NOMO-1 treated with DMSO at 0.1 percent for 48 hours (cell line): Measurements from ENCODE around the gene MASP1.

ENCODE experiments used
- DNase-seq: peaks from one replicate; lab custom pipeline; 2025; ENCODE audit not compliant: unreplicated experiment; lab: John Stamatoyannopoulos, UW

MASP1 gene

GRCh38 chr3:187293516-187294430 lies 2.2 kb upstream of the MASP1 start:
- no peak for DNase-seq

DNA sequence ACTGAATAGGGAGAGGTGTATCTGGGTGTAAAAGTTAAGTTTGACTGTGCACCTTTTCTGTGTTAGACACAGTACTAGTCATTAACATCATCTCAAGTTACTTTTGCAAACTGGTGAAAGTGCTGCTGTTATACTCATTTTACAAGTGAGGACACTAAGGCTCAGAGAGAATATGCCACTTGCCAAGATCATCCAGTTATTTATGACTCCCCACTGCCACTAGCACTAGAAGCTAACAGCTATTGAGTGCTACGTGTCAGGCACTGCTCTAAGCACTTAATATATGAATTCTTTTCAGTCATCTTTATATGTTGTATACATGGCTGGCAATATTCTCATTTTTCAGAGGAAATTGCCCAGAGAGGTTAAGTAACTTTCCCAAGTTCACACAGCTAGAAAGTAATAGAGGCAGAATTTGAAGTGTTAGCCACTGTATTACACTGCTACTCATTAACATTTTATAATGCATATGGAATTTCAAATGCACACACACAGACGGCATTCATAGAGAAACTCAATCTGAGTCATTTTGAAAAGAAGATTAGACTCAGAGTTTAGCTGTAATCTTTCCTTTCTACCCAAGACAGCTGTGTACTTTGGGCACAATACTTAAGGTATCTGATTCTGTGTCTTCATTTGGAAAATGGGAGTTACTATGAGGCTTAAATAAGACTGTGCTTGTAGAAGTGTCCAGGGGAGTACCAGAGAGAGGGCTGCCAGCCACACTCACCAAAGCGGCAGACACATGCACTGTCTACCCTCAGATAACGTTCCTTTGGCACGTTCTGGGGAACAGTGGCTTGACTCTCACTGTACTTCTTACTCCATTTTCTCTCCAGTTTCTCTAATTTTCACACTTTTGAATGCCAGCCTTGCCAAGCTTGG lies 1.3 kb upstream of the MASP1 start:
- no peak for DNase-seq

- DNase-seq: no peak
These were observed 644 bp upstream of the MASP1 start for GRCh38 chr3:187292181-187292580.

GRCh38 chr3:187291001-187291511 lies 481 bp downstream of the MASP1 start:
- DNase-seq: no peak

DNA sequence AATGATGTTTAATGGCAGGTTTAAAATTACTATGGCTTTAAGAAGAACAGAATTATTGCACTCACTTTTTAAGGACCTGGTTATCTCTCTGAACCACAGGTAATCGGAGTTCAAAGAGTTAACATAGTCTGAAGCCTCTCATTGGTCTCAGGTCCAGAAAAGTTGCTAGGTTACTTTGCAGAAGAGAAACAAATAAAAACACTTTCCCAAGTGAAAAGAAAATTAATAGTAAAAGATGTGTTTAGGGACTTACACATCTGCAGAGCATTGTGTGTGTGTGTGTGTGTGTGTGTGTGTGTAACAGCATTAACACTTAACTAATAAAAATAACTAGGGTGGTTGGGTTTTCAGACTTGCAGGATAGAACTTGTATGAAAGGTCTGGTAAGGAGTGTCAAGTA lies 1.0 kb downstream of the MASP1 start:
- DNase-seq: no peak

- DNase-seq: no peak
These were observed 2.5 kb downstream of the MASP1 start for GRCh38 chr3:187288855-187289605.

DNA sequence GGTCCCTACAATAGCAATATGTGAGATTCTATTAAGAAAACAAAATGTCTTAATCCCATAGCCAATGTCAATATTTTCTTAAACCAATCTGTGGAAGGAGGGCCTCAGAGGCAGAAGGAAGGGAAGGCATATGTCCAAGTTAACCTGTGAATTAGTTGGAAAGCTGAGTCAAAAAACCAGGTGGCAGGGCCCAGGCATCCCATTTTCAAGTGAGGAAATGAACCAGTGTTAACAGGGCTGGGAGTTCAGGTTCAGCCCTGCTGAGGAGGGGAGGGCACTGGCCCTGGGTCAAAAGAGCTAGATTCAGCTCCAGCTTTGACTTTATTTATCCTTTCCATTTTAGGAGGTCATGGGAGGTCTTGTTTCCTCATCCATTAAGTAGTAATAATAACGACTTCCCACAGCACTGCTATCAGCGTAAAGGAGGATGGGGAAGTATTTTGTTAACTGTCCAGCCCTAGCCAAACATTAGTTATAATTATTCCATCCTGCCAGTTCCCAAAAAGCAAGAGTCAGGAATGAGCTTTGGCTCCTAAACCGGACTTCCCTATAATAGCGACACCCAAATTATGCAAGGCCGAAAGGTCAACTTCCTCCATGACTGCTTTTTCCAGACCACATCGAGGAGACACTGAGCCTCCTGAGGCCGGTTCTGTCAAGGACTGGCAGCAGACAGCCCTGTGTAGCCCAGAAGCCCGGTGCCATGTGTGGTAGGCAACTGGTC lies 3.2 kb downstream of the MASP1 start:
- no peak for DNase-seq

DNA sequence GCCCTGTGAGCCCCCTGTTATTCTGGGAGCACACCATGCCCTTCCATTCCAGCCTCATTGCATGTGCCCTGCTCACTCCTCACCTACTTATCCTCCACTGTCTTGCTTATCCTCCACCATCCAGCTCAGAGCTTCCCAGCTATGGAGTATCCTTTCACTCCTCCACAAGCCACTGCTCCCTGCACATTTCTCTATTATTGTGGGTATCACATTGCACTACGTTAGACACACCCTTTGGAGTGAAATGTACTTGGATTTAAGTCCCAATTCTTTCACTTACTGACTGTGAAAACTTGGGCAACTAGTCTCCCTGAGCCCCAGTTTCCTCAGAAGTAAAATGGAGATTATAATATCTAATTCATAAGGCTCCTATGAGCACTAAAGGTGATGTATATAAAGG lies 4.3 kb downstream of the MASP1 start:
- DNase-seq: no peak

DNA sequence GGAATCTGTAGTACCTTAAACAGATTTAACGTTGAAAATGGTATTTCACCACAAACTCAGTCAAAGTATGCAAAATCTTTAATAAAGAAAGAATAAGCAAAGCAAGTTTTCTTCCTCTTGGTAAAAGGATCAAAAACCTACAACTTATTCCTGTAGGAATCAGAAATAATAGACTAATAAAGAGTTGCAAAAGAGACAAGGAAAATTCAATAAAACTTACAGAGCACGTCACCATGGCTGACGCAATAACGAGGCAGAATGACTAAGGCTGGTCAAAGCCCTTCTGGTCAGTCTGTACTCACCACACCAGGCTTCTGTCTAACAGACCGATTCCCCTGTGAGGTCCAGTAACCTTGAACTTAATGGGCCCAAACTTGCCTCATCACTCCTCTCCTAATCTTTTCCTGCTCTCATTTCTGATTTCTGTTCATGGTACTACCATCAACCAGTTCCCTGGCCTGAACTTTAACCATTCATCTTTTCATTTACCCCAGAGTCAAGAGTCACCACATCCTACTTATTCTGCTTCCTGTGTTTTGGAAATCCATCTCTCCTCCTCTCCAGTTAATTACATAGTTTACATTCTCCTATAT lies 5.0 kb downstream of the MASP1 start:
- DNase-seq: no peak

GRCh38 chr3:187281191-187281714 lies 10.3 kb downstream of the MASP1 start:
- no peak for DNase-seq

- DNase-seq: no peak
These were observed 10.9 kb downstream of the MASP1 start for GRCh38 chr3:187280644-187281043.

GRCh38 chr3:187277129-187277462 lies 14.4 kb downstream of the MASP1 start:
- no peak for DNase-seq

DNA sequence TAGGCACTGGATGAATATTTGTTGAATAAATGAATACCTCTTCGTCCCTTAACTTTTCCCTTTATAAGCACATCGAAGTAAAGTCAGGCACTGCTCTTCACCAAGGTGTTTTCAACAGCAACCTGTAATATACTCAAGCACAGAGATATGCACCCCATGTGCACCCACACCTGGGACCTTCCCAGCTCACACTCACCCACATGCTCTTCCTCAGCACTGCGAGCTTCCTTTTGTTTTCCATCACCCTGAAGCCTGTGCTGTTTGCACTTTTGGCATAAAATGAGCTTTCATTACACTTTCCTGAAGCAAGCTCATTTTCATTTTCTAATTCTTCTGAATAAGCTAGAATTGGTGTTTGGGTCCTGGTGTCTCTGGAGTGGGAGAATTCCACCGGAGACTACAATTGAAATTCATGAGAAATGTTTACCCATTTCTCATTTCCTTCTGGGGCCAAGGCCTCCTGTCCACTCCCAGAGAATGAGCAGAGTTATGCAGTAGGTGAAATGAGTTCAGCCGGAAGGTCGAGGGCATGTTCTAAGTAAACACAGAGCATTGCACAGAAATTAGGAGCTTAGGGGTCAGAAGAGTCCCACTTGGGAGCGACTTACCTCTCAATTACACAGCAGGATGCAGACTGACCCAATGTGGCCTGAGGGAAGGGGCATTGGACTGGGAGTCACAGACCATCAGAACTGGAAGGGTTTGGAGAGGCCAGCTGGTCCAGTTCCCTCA lies 15.0 kb downstream of the MASP1 start:
- DNase-seq: no peak

- no peak for DNase-seq
These were observed 16.6 kb downstream of the MASP1 start for GRCh38 chr3:187274977-187275338.

- no peak for DNase-seq
These were observed 17.1 kb downstream of the MASP1 start for GRCh38 chr3:187274315-187274976.

- no peak for DNase-seq
These were observed 20.0 kb downstream of the MASP1 start for GRCh38 chr3:187271582-187271981.

- no peak for DNase-seq
These were observed 22.1 kb downstream of the MASP1 start for GRCh38 chr3:187269486-187269885.

DNA sequence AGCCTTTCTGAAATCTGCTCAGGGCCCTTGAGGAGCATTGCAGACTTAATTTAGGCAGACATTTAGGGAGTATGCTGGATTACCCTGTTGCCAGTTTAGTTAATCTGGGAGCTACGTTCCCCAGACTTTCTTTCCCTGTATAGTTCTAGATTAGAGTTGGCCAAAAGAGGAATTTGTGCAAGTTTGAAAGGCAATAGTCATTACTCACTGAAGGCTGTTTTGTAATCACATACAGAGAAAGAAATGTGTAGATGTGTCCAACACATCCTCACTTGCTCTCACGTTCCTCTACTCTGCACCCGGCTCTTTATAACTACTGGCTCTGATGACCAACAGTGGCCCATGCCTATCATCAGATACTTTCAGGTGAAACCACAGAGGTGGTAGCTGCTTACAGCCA lies 24.2 kb downstream of the MASP1 start:
- no peak for DNase-seq

GRCh38 chr3:187266691-187267090 lies 24.8 kb downstream of the MASP1 start:
- no peak for DNase-seq
